Inflammatory macrophage treated with lipopolysaccharide for 4 hours (primary cell): ENCODE measurements around the gene CTXN1.
"Not testable (repeated sequence)": the region's sequence is repeated elsewhere in the genome, so short reads cannot be mapped to it uniquely, and the experiment has no call there.

Source experiments
- DNase-seq: peaks from one replicate; pipeline ENCODE4 v3.0.0-alpha.2; 2020

Gene CTXN1

DNA sequence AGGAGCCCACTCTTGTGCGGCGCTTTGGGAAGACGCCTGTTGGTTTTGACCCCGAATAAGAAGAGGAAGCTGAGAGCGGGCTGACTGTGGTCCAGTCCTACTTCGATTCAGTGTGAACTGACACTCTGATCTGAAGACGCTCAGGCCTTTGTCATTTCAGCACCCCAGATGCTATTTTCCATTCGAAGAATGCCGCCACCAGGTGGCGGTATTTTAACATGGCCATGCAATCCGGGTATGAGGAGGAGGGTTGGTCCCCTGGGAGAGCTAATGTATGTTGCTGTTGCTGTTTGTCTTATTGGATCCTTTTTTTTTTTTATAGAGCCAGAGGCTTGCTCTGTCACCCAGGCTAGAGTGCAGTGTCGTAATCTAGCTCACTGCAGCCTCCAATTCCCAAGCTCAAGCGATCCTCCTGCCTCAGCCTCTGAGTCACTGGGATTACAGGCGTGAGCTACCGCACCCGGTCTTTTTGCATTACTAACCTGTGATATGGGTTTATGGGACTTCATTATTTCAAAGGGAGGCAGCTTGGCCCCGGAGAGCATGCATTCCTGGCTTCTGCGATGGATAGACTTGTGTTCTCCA, 18.3 kb upstream of the CTXN1 start:
- DNase-seq = peak; percentile 89

DNA sequence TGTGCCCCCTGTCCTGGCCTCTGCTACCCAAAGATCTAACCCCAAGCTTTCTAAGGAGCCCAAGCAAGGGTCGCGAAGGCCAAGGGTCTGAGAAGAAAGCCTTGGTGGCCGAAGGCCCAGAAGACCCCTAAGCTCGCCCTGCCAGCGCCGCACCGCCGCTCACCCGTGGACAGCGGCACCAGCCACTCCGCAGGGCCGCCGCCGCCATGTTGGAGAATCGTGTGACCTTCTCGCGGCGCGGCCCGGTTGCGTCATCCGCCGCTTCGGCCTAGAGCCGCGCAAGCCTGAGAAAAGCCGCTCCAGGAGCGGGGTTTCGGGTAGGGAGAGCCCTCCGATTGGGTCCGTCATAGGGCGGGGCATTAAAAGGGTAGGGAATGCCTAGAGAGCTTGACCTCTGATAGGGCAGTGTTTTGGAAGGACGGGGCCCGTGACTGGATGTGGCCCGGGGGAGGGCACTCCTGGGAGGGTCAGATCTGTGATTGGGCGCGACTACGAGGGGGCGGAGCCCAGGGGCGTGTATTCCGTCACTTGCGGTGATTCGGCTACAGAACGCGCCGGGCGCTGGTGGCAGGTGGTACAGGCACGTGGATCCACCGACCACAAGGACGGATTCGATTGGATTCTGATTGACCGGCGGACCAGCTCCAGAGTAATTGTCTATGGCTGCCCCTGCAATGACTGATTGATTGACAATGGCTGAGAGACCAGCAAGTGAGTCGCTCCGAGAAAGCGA, 17.7 kb upstream of the CTXN1 start, which contains the start of gene TIMM44:
TIMM44 (minus strand) TSS at position 223 of the 733 bp plus-strand sequence; CDS start at position 208, 15 bp downstream.
- DNase-seq = peak; percentile 100

DNA sequence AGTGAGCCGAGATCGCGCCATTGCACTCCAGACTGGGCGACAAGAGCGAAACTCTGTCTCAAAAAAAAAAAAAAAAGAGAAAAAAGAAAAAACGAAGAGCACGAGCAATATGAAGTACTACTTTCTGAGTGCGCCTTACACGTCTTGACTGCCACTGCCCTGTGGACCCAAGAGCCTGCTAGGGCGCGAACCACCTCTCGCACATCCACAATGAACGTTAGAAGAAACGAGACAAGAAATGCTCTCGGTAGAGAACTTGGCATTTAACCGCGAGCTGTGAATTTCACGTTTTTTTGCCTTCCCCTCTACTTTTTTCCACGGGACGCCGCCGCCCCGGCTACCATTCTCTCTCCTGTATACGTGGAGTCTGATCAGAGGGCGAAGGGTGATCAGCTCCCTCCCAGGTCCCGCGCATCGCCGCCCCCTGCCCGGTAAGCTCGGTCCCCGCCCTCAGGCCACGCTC, 17.1 kb upstream of the CTXN1 start:
- no peak for DNase-seq

DNA sequence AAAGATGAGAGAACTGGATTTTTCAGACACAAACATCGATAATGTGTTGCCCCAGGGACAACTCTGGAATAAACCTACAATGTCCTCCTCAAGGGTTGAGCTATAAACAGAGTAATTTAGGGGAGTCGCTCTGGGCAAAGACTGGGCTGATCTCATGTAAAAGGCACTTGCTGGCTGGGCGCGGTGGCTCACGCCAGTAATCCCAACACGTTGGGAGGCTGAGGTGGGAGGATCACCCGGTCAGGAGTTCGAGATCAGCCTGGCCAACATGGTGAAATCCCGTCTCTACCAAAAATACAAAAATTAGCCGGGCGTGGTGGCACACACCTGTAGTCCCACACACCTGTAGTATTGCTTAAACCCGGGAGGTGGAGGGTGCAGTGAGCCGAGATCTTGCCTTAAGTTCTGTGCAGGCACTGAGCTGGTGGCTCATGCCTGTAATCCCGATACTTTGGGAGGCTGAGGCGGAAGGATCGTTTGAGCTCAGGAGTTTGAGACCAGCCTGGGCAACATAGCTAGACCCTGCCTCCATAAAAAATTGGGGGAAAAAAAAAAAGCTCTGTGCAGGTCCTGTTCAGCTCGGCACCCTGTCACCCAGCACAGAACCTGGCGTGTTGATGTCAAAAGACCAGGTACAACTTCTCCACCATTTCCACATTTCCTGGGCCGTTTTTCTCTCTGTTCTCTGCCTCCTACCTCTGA, 16.1 kb upstream of the CTXN1 start:
- no peak for DNase-seq

DNA sequence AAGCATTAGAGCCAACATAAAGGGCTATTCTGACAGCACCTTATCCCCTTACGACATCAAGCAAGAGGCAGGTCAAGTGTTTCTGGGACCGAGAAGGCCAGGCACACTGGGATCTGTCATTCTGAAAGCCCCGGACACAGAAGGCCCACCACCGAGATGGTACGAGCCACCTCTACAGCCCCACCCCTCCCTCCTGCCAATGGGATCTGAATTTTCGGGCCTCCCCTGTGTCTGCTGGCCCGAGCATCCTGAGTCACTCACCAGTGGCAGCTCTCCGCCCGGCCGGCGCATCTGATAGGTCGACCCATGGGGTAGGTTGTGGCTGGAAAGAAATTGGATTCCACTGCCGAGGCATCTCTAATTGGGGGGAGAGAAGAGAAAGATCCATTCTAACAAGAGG, 14.9 kb upstream of the CTXN1 start:
- DNase-seq = no peak

DNA sequence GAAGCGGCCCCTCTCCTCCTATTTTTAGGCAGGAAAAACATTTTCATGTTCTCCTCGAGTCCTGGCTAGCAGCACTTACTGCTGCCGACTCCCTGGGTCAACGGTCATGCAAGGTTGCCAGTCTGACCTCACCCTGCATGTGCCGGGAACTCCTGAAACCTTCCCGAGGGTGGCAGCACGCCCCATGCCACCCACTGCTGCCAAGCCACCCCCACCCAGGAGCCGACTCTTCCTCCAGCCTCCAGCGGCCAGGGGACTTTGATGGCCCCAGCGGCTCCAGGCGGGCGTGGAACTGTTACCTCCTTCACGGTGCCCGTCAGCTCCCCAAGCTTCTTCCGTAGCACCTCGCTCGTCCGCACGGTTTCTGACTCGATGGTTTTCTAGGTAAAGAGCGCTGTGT, 8.8 kb upstream of the CTXN1 start:
- no peak for DNase-seq

DNA sequence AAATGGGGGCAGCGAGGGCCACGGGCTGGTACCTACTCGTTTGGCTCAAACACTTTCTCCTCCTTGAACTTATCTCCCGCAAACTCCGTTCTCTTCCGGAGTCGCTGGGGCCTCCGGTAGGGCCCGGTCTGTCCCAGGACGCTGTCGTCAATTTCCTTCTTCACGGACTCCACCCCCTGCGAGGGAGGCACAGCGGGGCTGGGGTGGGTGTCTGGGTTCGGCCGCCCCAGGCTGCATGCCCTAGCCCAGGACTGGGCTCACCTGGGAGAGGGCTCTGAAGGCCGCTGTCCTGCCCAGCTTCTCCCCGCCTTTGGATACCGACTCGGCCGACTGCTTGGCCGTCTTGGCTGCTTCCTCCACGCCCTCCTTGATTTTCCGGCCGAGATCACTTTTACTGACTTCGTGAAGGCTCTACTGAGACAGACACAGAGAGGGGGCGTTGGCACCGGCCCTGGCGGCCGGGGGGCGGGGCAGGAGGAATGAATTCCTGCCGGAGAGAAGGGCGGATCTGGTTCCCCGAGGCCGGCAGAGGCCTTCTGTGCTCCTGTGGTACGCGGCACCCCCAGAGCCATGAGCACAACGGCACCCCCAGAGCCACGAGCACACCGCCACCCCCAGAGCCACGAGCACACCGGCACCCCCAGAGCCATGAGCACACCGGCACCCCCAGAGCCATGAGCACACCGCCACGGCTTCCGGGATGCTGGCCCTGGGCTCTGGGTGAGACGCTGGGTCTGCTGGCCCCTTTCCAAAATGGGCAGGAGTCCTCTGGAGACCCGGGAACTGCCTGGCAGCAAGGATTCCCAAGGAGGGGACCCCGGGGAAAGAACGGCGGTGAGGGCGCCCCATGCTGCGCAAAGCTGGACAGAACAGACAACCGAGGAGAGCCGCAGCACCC, 8.1 kb upstream of the CTXN1 start:
- no peak for DNase-seq

DNA sequence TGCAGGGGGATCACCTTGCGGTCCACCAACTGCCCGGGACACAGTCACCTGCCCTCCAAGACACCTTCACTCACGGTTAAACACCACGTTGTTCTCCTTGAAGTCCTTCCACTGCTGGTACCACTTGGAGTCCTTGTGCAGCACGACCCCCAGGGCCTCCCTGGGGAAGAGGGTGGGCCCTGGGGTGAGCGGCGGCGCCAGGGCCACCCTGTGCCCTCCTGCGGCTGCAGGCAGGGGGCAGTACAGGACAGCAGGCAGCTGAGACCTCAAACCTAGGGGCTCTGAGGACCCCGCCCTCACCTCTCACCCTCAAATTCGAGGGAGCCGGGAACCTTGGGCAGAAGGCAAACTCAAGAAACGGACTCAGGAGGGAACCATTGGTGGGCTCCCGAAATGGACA, 7.5 kb upstream of the CTXN1 start:
- no peak for DNase-seq

DNA sequence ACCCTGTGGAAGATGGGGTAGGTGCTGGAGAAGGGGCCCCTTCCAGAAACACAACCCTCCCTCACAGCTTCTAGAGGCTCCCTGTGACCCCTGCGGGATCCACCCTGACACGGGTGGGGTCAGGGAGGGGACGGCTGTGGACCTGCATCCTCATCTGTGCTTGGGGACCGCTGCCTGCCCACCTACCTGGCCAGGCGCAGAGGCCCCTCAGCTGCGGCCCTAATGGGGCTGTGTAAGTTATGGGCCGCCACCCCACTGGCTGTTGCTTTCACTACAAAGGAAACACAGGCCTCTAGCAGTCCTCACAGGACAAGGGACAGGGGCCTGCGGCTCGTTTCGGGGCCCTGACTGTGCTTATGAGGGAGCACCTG, 7.0 kb upstream of the CTXN1 start:
- DNase-seq = no peak

DNA sequence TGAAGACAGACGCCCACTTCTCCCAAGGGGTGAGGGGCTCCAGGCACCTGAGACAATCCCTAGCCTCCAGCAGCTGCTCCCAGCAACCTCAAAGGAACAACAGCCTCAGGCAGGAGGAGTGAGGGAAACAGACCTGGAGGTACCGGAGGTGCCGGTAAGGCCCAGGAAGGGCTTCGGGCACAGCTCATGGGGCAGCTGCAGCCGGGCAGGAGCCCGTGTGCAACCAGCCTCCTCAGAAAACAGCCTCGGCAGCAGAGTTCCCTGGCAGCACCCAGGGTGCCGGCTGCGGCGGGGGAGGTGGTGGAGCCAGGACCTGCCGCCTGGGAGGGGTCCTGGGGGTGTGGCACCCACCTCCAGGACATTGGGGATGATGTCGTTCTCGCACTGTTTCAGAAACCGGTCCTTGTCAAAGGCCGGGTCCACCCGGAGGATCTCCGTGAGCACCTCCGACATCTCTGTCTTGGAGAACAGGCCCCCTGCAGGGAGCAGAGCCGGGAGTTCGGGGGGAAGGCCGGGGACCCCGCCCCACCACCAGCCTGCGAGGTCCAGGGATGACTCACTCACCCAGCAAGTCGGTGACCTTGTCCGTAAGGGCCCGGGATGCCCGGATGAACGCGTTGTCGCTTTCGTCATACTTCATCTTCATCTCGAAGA, 6.5 kb upstream of the CTXN1 start:
- no peak for DNase-seq

DNA sequence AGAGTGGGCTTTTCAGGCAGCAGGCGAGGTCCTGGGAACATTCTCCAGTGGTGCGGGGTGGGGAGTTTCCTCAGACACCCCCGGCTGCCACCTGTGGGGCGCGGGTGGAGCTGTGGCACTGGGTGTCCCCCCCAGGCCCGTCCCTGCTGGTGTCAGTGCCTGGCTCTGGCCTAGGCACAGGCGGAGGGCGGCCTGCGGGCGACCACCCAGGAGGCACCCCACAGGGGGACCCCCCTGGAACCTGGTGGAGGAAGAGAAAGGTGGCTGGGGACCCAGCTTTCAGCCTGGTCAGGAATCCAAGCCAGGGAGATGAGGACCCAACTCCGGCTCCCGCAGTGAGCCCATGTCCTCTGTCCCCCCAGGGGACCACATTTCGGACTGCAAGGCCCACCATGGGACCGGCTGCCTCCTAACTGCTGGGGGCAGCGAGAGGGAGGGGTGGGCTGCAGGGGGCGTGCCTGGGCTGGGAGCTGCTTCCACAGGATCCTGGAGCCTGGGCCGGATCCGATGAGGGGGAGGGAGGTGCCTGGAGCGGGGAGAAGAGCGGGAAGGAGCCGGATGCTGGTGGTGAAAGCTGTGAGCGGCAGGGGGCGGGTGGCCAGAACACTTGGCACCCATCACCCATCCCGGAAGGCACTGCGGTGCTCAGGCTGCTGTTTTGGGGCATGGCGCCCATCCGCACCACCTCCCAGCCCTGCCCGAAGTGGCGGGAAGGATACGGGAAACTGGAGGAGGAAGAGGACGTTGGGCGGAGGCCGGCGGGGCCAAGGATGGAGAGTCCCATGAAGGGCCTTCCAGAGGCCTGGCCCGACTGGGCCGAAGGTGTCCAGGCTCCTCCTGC, 5.5 kb upstream of the CTXN1 start:
- DNase-seq = no peak

DNA sequence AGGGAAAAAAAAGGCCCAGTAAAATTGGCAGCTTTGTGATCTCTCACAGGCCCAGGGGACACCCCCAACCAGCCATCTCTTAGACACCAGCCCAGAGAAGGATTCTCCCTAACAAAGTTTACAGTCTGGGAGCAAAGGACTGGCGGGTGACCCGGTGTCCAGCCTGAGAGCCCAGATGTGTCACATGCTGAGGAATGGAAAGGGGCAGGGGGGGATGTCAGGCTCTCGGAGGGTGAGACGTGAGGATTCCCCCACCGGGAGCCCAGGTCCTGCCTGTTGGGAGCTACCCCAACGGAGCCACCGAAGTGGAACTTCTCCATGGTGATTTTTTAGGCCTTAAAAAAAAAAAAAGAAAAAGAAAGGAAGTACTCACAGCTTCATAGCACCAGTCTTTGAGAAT, 4.8 kb upstream of the CTXN1 start:
- no peak for DNase-seq

DNA sequence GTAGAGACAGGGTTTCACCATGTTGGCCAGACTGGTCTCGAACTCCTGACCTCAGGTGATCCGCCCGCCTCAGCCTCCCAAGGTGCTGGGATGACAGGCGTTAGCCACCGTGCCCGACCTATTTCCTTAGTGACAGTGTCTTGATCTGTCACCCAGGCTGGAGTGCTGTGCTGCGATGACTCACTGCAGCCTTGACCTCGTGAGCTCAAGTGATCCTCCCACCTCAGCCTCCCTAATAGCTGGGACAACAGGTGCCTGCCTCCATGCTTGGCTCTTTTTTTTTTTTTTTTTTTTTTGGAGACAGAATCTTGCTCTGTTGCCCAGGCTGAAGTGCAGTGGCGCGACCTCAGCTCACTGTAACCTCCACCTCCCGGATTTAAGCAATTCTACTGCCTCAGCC, 4.1 kb upstream of the CTXN1 start:
- DNase-seq = not testable (repeated sequence)

DNA sequence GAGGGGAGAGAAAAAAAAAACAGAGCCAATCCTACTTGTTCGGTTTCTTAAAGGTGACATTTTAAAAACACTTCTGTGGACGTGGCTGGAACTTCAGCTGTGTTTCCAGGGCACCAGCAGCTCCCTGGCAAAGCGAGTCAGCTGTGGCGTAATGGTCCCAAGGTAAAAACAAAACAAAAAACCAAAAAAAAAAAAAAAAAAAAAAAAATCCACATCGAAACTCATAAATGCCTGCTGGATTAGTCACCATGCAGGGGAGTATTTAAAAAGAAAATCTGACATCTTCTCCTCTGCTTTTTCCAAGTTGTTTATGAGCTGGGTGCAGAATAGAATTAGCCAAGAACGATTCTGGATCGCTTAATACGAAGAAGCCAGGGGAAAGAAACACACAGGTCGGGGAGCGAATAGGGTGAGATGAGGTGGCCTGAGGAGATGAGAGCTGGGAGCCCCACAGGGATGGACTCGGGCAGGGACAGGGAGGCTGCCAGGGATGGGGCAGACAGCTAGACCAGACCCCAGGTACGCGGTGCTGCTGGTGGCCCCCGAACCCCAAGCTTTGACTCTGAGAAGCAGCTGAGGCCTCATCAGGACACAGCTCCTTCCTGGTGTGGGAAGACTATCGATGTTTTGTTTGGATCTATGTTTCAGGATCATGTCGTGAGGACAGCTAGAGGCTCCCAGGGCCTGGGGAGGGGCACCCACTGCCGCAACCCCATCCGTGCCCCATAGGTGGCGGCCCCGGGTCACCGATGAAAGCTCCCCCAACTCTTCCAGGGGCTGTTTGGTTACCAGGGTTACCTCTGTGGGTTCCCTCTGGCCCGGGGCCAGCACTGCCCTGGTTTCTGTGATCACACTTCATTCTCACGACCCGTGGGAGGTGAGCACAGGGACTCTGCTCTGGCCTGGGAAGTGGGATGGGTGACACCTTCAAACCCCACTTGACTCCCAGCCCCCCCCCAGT, 3.1 kb upstream of the CTXN1 start:
- no peak for DNase-seq

DNA sequence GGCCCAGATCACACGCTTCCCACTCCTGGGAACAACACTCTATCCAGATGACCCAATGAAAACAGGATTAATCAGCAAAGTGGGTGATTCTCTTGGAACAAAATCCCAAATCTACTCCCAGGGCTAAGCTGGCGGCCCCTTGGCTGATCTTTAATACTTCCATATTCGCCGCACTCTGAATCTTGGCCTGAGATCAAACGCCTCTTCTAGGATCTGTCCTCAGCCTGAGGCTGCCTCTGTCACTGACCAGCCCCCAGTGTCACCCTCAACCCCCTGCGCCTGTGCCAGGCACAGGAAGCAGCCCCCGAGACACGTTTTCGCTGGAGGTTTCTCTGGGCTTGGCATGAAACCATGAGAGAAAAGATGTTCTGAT, 2.4 kb upstream of the CTXN1 start:
- DNase-seq = no peak

DNA sequence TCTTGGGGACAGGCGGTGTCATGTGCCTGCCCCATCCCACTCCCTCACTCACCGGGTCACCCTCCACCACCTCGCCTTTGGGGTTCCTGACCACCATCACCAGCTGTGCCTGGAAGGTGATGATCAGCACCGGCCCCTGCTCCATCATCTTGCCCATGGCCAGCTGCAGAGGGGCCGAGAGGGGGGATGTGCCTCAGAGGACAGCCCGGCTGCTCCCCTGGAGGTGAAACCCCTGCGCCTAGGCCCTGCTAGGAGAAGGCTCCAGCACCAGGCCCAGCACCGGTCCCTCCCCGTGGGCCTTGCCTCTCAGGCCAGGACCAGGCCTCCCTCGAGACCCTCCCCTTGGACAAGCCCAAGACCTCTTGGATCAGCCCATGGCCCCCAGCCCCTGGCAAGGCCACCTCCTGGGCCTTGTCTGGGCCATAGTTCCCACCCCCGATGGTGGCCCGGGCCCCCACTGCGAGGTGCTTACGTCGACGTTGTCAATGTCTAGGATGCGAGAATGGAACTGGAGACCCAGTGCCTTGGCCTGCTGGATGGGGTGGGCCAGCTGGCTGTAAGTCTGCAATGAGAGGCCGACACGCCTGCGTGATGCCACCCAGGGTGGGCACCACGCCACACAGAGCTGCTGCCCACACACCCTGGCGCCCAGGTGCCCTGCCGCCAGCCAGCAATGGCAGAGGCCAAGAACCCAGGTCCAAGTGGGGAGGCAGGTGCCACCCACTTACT, 1.8 kb upstream of the CTXN1 start:
- no peak for DNase-seq

DNA sequence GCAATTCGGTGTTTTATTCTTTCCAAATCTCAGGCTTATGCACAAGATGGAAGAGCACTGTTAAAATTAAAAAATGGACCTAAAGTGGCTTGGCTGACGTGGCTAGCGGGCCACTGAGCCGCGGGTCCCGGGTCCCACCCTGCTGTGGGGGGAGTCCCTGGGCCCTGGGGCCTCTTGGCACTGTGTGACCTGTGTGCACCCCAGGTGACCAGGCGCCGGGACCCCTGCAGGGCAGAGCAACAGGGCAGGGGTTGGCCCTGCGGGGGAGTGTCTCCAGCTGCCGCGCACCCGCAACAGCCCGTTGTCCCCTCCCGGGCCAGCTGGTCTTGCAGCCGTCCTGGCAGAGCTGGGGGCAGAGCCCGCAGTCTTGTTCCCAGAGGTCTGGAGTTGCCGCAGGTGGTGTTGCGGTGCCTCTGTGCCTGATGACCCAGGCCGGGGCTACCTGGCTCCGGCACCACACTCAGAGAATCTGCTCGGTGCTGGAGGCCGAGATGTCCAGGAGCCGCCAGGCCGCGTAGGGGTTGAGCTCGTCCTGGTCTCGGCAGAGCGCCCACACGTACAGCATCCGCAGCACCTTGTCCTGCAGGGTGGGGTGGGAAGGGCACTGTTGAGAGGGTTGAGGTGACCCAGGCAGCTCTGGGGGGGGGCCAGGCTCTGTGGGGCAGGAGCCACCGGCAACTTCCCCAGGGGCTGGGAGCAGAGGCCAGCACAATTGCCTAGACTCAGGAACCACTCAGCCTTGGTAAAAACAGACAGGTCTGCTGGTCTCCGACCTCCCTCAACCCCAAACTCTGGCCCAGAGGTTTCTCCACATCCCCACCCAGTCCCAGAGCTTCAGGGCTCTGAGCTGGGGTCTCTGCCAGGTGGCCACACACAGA, 1.0 kb upstream of the CTXN1 start:
- no peak for DNase-seq

DNA sequence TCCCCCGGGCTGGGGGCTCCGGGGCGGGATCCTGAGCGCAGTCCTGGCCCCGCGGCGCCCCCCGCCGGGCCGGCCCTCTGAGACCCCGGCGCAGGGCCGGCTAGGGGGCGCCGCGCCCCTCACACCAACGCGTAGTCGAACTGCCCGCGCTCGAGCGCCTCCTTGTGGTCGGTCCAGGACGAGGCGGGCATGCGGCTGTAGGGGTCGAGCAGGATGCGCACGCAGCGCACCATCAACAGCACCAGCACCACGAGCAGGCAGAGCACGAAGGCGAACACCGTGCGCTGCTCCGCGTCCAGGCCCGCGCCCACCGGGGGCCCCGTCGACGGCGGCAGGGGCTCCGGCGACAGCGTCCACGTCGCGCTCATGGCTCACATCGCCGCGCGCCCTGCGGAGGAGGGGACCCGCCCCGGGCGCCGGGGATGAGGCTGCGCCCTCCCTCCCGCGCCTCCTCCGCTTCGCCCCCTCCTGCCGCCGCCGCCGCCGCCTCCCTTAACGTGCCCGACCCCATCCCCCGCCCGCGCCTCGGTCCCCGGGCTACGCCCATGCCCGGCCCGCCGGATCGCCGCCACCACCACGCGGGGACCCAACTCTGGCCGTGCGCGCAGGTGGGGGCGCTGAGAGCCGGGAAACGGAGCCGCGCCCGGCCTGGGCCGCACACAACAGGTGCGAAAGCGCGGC, 624 bp downstream of the CTXN1 start:
- DNase-seq = peak; percentile 64
